HT1080 (cell line): ENCODE results near the gene NDUFA7. TPM values are rescaled to one million over a fixed set of nuclear protein-coding genes. Genes with fewer than 3 reads are reported as not detected.
A peak's percentile ranks its signal among the peaks of the same experiment; 100 is the strongest.
"Not testable (repeated sequence)": the region's sequence is repeated elsewhere in the genome, so short reads cannot be mapped to it uniquely, and the experiment has no call there.

Experiments used
- DNase-seq: peaks from one replicate; pipeline ENCODE4 v3.0.0-alpha.2; 2015; ENCODE audit warnings: low read depth
- total RNA-seq: library from RNA; depleted of rRNA; stranded (reverse); fragments of >200 nt; shearing (Covaris generic); gene quantifications from 2 replicates; pipeline ENCODE4 v1.2.3, GENCODE V29; 2014

NDUFA7 gene
- total RNA-seq, 1 experiment from 2014 or later: 39.4 TPM

- DNase-seq: no peak
Observed at GRCh38 chr19:8320564-8321066, 560 bp downstream of the NDUFA7 start.

- no peak for DNase-seq
Observed at GRCh38 chr19:8319807-8320520, 1.2 kb downstream of the NDUFA7 start.

- DNase-seq: not testable (repeated sequence)
Observed at GRCh38 chr19:8318835-8319234, 2.3 kb downstream of the NDUFA7 start.

GRCh38 chr19:8316351-8317125 lies 4.6 kb downstream of the NDUFA7 start:
- DNase-seq: no peak

GRCh38 chr19:8314981-8315640 lies 6.1 kb downstream of the NDUFA7 start:
- not testable (repeated sequence) for DNase-seq

GRCh38 chr19:8311461-8312260 lies 9.5 kb downstream of the NDUFA7 start:
- DNase-seq: no peak

- no peak for DNase-seq
Observed at GRCh38 chr19:8310342-8311055, 10.7 kb downstream of the NDUFA7 start.

- no peak for DNase-seq
Observed at GRCh38 chr19:8308891-8309291, 12.3 kb downstream of the NDUFA7 start.

- DNase-seq: peak; percentile 86
Observed at GRCh38 chr19:8307965-8308866, 13.0 kb downstream of the NDUFA7 start, which contains the start of gene CD320. TSS of gene CD320 (minus strand) at chr19:8308358. CDS start at chr19:8308290, 68 bp downstream.

GRCh38 chr19:8307400-8307964 lies 13.7 kb downstream of the NDUFA7 start:
- DNase-seq: no peak

GRCh38 chr19:8306235-8307054 lies 14.7 kb downstream of the NDUFA7 start:
- no peak for DNase-seq

GRCh38 chr19:8305798-8306197 lies 15.4 kb downstream of the NDUFA7 start:
- no peak for DNase-seq

- DNase-seq: no peak
Observed at GRCh38 chr19:8304841-8305621, 16.1 kb downstream of the NDUFA7 start.

GRCh38 chr19:8302734-8303133 lies 18.4 kb downstream of the NDUFA7 start:
- no peak for DNase-seq

GRCh38 chr19:8302357-8302691 lies 18.9 kb downstream of the NDUFA7 start:
- DNase-seq: no peak

GRCh38 chr19:8291337-8291736 lies 29.8 kb downstream of the NDUFA7 start:
- DNase-seq: not testable (repeated sequence)

- DNase-seq: not testable (repeated sequence)
Observed at GRCh38 chr19:8276508-8276907, 44.7 kb downstream of the NDUFA7 start.
